DMS53 (cell line): ENCODE data around the gene SFTA2.
"Not testable (repeated sequence)": the region's sequence is repeated elsewhere in the genome, so short reads cannot be mapped to it uniquely, and the experiment has no call there.

Source experiments
- DNase-seq: peaks from one replicate; lab custom pipeline; 2025; lab: John Stamatoyannopoulos, UW

SFTA2 gene

GRCh38 chr6:30942338-30943060 is 10.5 kb upstream of the SFTA2 start:
- DNase-seq = no peak

GRCh38 chr6:30940361-30940986 is 8.5 kb upstream of the SFTA2 start, which contains the start of gene MUCL3:
TSS of gene MUCL3 (plus strand) at chr6:30940973. CDS start at chr6:30941000, 27 bp downstream.
- no peak for DNase-seq

DNA sequence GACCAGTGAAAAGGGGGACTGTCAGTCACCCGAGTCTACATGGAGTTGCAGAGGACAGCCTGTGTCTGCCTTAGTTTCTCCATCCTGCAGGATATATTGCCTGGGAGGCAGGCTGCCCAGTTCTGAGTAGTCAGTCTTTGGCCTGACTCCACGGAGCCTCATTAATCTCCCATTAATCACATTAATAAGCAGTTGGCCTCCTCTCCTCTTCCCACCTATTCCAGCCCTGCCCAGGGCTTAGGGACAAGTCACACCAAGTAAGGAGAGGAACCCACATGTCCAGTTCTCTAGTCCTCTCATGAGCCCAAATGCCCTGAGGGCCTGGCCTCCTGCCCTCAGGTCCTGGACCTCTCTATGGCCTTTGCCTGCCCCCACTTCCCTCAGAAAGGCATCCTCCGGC is 7.5 kb upstream of the SFTA2 start:
- DNase-seq = no peak

DNA sequence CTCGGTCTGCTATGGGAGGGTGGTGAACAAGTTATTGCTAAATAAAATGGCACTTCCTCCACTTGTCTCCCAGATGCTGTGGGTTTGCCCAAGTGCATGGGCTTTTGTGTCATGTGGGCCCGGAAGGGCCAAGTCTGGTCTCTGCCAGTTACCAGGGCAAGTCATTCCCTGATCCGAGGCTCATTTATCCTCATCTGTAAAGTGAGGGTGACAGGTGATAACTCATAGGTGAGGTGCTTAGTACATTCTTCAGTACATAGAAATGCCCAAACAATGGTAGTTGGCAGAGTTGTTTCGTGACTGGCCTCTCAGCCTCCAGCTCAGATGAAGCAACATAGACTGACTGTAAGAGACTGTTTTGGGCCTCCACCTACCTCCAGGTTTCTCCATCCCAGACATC is 6.8 kb upstream of the SFTA2 start:
- DNase-seq = no peak

GRCh38 chr6:30937265-30937664 is 5.3 kb upstream of the SFTA2 start:
- no peak for DNase-seq

- peak; percentile 42 for DNase-seq
These were observed 3.0 kb upstream of the SFTA2 start for GRCh38 chr6:30935018-30935417.

- DNase-seq = peak; percentile 57
These were observed 845 bp upstream of the SFTA2 start for GRCh38 chr6:30932665-30933365.

- no peak for DNase-seq
These were observed 698 bp downstream of the SFTA2 start for GRCh38 chr6:30931272-30931671.

GRCh38 chr6:30930506-30930905 is 1.5 kb downstream of the SFTA2 start:
- DNase-seq = no peak

DNA sequence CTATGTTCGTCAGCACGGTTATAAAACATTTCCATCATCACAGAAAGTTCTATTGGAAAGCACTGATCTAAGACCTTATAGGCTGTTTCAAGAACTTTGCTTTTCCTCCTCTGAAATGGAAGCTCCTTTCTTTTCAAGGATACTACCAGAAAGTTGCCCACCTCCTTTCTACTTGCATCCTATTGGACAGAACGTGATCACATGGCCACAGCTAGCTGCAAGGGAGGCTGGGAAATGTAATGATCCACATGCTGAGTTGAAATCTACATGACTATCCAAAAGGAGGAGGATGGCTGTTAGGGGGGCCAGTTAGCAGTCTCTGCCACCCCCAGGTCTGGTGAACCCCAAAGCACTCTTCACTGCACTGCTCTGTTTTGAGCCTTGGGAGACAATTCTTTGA is 3.3 kb downstream of the SFTA2 start:
- no peak for DNase-seq

DNA sequence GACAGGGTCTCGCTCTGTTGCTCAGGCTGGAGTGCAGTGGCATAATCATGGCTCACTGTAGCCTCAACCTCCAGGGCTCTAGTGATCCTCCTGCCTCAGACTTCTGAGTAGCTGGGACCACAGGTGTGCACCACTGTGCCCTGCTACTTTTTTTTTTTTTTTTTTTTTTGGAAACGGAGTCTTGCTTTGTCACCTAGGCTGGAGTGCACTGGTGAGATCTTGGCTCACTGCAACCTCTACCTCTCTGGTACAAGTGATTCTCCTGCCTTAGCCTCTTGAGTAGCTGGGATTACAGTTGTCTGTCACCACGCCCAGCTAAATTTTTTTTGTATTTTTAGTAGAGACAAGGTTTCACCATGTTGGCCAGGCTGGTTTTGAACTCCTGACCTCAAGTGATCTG is 4.9 kb downstream of the SFTA2 start:
- DNase-seq = not testable (repeated sequence)

DNA sequence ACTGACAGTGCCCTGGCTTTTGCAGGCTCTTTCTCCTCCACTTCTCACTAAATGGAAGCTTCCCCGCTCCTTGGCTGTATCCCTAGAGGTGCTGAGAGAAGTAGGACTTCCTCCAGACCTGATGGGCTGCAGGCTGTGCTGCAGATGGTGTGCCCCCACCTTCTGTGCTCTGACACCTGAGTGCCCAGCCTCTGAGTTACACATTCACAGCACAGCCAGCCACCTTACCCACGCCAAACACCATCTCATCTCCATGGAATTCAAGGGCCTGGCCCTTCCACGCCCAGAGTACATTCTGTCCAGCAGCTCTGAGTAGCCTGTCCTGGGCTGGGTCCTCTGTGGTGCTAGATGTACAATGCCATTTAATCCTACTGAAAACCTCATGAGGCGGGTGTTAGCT is 5.3 kb downstream of the SFTA2 start:
- DNase-seq = no peak

- DNase-seq = not testable (repeated sequence)
These were observed 7.8 kb downstream of the SFTA2 start for GRCh38 chr6:30924040-30924627.

GRCh38 chr6:30922447-30922852 is 9.5 kb downstream of the SFTA2 start:
- no peak for DNase-seq

GRCh38 chr6:30918670-30919069 is 13.3 kb downstream of the SFTA2 start:
- no peak for DNase-seq

DNA sequence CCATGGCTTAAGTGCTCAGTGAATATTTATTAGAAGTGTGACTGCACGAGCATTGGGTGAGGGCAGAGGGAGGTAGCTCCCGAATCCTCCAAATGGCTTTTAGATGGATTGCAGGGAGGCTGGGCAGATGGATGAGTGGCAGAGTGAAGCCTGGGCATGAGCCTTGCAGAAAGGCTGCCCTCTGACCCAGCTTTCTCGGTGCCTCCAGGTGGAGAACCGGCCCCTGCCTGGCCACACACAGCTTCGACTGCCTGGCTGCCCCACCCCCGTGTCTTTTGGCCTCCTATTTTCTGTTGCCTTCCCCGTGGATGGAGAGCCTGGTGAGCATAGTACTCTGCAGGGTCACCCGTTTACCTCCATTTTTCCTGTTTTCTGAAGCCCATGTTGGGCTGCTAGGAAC is 14.5 kb downstream of the SFTA2 start:
- no peak for DNase-seq

GRCh38 chr6:30917041-30917440 is 14.9 kb downstream of the SFTA2 start:
- DNase-seq = no peak

DNA sequence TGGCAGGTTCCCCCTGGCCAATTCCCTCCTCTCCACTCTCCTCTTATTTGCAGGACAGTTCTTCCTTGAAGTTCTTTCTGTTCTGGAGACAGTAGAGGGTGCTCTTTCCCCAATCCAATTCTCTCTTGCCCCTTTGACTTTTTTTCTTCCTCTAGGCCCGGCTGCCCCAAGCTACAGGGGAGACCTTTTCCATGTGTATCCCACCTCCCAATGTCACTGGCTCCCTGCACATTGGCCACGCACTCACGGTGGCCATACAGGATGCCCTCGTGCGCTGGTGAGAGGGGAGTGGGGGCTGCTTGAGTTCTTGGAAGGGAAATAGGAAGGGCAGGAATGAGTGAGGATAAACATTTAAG is 16.4 kb downstream of the SFTA2 start:
- peak; percentile 82 for DNase-seq

- peak; percentile 54 for DNase-seq
These were observed 16.9 kb downstream of the SFTA2 start for GRCh38 chr6:30914854-30915590.

DNA sequence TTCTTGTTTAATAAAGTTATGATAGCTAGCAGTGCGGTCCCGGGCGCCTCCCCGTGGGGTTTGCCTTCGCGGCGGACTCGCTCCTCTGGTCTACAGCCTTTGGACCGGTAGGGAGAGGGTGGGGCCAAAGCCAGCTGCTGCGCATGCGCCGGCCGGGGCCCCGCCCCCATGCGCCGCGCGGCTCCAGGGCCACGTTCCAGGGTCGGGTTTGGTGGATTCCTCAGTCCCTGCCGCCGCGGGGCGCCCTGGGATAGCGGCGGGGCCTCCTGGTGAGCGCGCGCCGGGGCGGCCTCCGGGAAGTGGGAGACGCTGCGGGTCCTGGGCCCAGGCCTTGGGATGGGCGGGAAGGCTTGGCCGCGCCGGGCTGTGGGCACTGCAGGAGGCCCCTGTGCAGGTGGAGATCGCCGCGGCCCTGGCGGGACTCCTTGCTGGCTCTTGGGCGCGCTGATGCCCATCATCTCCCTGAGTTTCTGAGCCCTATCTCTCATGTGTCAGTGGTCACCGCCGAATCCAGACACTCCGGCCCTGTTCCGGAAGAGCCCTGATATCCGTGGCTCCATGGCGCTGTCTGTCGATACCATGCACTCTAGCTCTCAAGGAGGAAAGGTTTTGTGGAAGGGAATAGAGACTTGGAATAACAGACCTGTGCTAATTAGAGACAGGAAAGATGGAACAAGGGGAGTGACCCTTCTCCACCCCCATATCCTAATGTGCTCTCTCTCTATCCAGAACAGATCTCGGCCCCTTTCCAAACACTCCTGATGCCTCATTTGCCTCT is 17.7 kb downstream of the SFTA2 start, which contains the start of gene VARS2:
VARS2 (plus strand) TSS at position 163 of the 778 bp plus-strand sequence; CDS start at position 762, 599 bp downstream.
- DNase-seq = peak; percentile 96

- DNase-seq = no peak
These were observed 18.3 kb downstream of the SFTA2 start for GRCh38 chr6:30913721-30914075.
